IMR-90 (cell line): ENCODE data around the gene TMEM245. TPM values are rescaled to one million over a fixed set of nuclear protein-coding genes. Genes with fewer than 3 reads are reported as not detected.

Experiments
- ATAC-seq: fragments of 200-7000 bp; cut with Tn5 transposase; 2 replicates; pipeline ENCODE4 v1.9.1; 2020; ENCODE audit warnings: low read depth, mild to moderate bottlenecking, moderate library complexity
- BruUV-seq: library from RNA; stranded (reverse); fragments of 400-500 nt; replicated peaks from 2 replicates; lab custom pipeline; 2021; lab: Mats Ljungman, UMichigan
- CTCF ChIA-PET: fragments of 300-600 bp; formaldehyde crosslinking; extraction: SDS; loops from one replicate; lab custom pipeline; 2021; ENCODE audit warnings: antibody characterized with exemption; lab: Yijun Ruan, JAX
- POLR2A ChIA-PET: fragments of 300-600 bp; sonication (Branson Sonifier 250); formaldehyde crosslinking; loops from one replicate; lab custom pipeline; 2022; ENCODE audit warnings: antibody characterized with exemption; ENCODE audit not compliant: unreplicated experiment; lab: Charles Lee
- DNase-seq: peaks from one replicate; pipeline ENCODE4 v3.0.0; 2013
- H2AFZ ChIP-seq: replicated peaks from 2 replicates; pipeline ENCODE3; 2013; ENCODE audit warnings: low read length, mild to moderate bottlenecking; ENCODE audit not compliant: poor library complexity
- H2AK5ac ChIP-seq: 2 replicates; pipeline ENCODE4 v1.6.1; 2013; ENCODE audit warnings: low read depth, low read length, inconsistent platforms
- H2AK9ac ChIP-seq: replicated peaks from 2 replicates; pipeline ENCODE3; 2013; ENCODE audit warnings: mild to moderate bottlenecking, low read depth, low read length, moderate library complexity; ENCODE audit not compliant: poor library complexity
- H2BK120ac ChIP-seq: 2 replicates; pipeline ENCODE4 v1.6.1; 2013; ENCODE audit warnings: low read depth, low read length, inconsistent platforms
- H2BK15ac ChIP-seq: 3 replicates; pipeline ENCODE4 v1.6.1; 2013; ENCODE audit warnings: low read depth, low read length, inconsistent platforms
- H2BK20ac ChIP-seq: 2 replicates; pipeline ENCODE4 v1.6.1; 2013; ENCODE audit warnings: low read depth, mild to moderate bottlenecking, inconsistent platforms, low read length, moderate library complexity
- H2BK5ac ChIP-seq: 2 replicates; pipeline ENCODE4 v1.6.1; 2013; ENCODE audit warnings: mild to moderate bottlenecking, low read depth, low read length, inconsistent platforms; ENCODE audit not compliant: poor library complexity, severe bottlenecking
- H3K14ac ChIP-seq: replicated peaks from 2 replicates; pipeline ENCODE4 v1.6.1; 2013; ENCODE audit warnings: low read depth, low read length, inconsistent platforms
- H3K18ac ChIP-seq: 2 replicates; pipeline ENCODE4 v1.6.1; 2013; ENCODE audit warnings: low read depth, low read length, control low read depth
- H3K23ac ChIP-seq: 2 replicates; pipeline ENCODE4 v1.6.1; 2013; ENCODE audit warnings: low read depth, low read length, inconsistent platforms
- H3K27ac ChIP-seq: 2 replicates; pipeline ENCODE4 v1.5.1; 2013; ENCODE audit warnings: mild to moderate bottlenecking, control low read depth, low read length; ENCODE audit not compliant: insufficient read depth
- H3K27me3 ChIP-seq: 2 replicates; pipeline ENCODE4 v1.6.1; 2013; ENCODE audit warnings: low read length; ENCODE audit not compliant: control insufficient read depth, insufficient read depth
- H3K36me3 ChIP-seq: 2 replicates; pipeline ENCODE4 v1.6.1; 2013; ENCODE audit warnings: low read length, mixed read lengths; ENCODE audit not compliant: control insufficient read depth, insufficient read depth
- H3K4ac ChIP-seq: 2 replicates; pipeline ENCODE4 v1.6.1; 2013; ENCODE audit warnings: low read depth, low read length, inconsistent platforms
- H3K4me1 ChIP-seq: 2 replicates; pipeline ENCODE4 v1.6.1; 2013; ENCODE audit warnings: low read length, mixed read lengths; ENCODE audit not compliant: control insufficient read depth, insufficient read depth
- H3K4me2 ChIP-seq: 2 replicates; pipeline ENCODE4 v1.6.1; 2013; ENCODE audit warnings: low read depth, mild to moderate bottlenecking, control low read depth, low read length, moderate library complexity
- H3K4me3 ChIP-seq: 2 replicates; pipeline ENCODE4 v1.5.1; 2013; ENCODE audit warnings: low read depth, mild to moderate bottlenecking, control low read depth, low read length, moderate library complexity; ENCODE audit not compliant: insufficient read depth
- H3K56ac ChIP-seq: 2 replicates; pipeline ENCODE4 v1.6.1; 2013; ENCODE audit warnings: low read length, inconsistent platforms; ENCODE audit not compliant: insufficient read depth; ENCODE audit errors: extremely low read depth
- H3K79me1 ChIP-seq, 2 experiments: 2 replicates each; pipeline ENCODE4 v1.6.1; 2013; ENCODE audit warnings: low read length in 2 of 2, inconsistent platforms in 1 of 2, low read depth in 1 of 2
- H3K9ac ChIP-seq: 2 replicates; pipeline ENCODE4 v1.6.1; 2013; ENCODE audit warnings: low read depth, low read length, control low read depth
- H3K9me1 ChIP-seq: 2 replicates; pipeline ENCODE4 v1.6.1; 2013; ENCODE audit warnings: low read length, inconsistent platforms; ENCODE audit not compliant: insufficient read depth
- H3K9me3 ChIP-seq: 2 replicates; pipeline ENCODE4 v1.6.1; 2013; ENCODE audit warnings: low read length; ENCODE audit not compliant: control insufficient read depth, insufficient read depth
- H4K20me1 ChIP-seq: 2 replicates; pipeline ENCODE4 v1.6.1; 2013; ENCODE audit warnings: low read length, inconsistent platforms; ENCODE audit not compliant: insufficient read depth
- H4K5ac ChIP-seq: 2 replicates; pipeline ENCODE4 v1.6.1; 2013; ENCODE audit warnings: mild to moderate bottlenecking, low read depth, low read length, control low read depth
- H4K8ac ChIP-seq, 2 experiments: 2 replicates each; pipeline ENCODE4 v1.6.1; 2013; ENCODE audit warnings: low read depth in 2 of 2, low read length in 2 of 2, control low read depth in 1 of 2, inconsistent platforms in 1 of 2
- H4K91ac ChIP-seq: 2 replicates; pipeline ENCODE4 v1.6.1; 2013; ENCODE audit warnings: low read depth, low read length, inconsistent platforms; ENCODE audit not compliant: insufficient read depth
- BHLHE40 ChIP-seq: fragments of 150-350 bp; IDR thresholded peaks from 2 replicates; pipeline ENCODE4 v1.6.1; 2016; ENCODE audit warnings: mild to moderate bottlenecking, low read depth, low read length
- CEBPB ChIP-seq: IDR thresholded peaks from 2 replicates; pipeline ENCODE4 v1.6.1; 2012; ENCODE audit warnings: low read depth, low read length, improper control_type of control experiment
- CHD1 ChIP-seq: IDR thresholded peaks from 2 replicates; pipeline ENCODE4 v1.6.1; 2012; ENCODE audit warnings: low read depth, low read length, improper control_type of control experiment
- CTCF ChIP-seq: conservative IDR thresholded peaks from 2 replicates; pipeline ENCODE4 v1.5.1; 2012; ENCODE audit warnings: mild to moderate bottlenecking, low read depth, low read length, improper control_type of control experiment
- ELK1 ChIP-seq: fragments of 150-350 bp; IDR thresholded peaks from 2 replicates; pipeline ENCODE4 v1.6.1; 2016; ENCODE audit warnings: low read depth, mild to moderate bottlenecking, low read length, moderate library complexity, borderline replicate concordance
- FOS ChIP-seq: fragments of 150-350 bp; IDR thresholded peaks from 2 replicates; pipeline ENCODE4 v1.6.1; 2016; ENCODE audit warnings: low read depth, low read length
- MAFK ChIP-seq: IDR thresholded peaks from 2 replicates; pipeline ENCODE4 v1.6.1; 2012; ENCODE audit warnings: low read depth, low read length, improper control_type of control experiment
- MAZ ChIP-seq: IDR thresholded peaks from 2 replicates; pipeline ENCODE4 v1.6.1; 2012; ENCODE audit warnings: low read depth, mild to moderate bottlenecking, low read length, improper control_type of control experiment, moderate library complexity, borderline replicate concordance
- NFE2L2 ChIP-seq: fragments of 150-350 bp; IDR thresholded peaks from 2 replicates; pipeline ENCODE4 v1.6.1; 2016; ENCODE audit warnings: low read depth, mild to moderate bottlenecking, low read length
- RAD21 ChIP-seq: IDR thresholded peaks from 2 replicates; pipeline ENCODE4 v1.6.1; 2012; ENCODE audit warnings: low read length, improper control_type of control experiment
- RCOR1 ChIP-seq: IDR thresholded peaks from 2 replicates; pipeline ENCODE4 v1.6.1; 2012; ENCODE audit warnings: mild to moderate bottlenecking, low read length, improper control_type of control experiment; ENCODE audit not compliant: insufficient replicate concordance
- RFX5 ChIP-seq: IDR thresholded peaks from 2 replicates; pipeline ENCODE4 v1.8.0; 2012; ENCODE audit warnings: low read depth, mild to moderate bottlenecking, low read length, moderate library complexity
- SMC3 ChIP-seq: fragments of 150-350 bp; IDR thresholded peaks from 2 replicates; pipeline ENCODE4 v1.6.1; 2016; ENCODE audit warnings: low read depth, mild to moderate bottlenecking, antibody characterized with exemption, low read length, moderate library complexity
- USF2 ChIP-seq: fragments of 150-350 bp; IDR thresholded peaks from 2 replicates; pipeline ENCODE4 v1.6.1; 2017; ENCODE audit warnings: mild to moderate bottlenecking, antibody characterized with exemption, low read length, low read depth
- WGBS, 2 experiments: methylation state at CpG; one replicate each; pipeline versions ENCODE4 v1.1.5 to v1.1.7; 2013; ENCODE audit warnings: missing lambda C conversion rate in 2 of 2; ENCODE audit not compliant: insufficient read length in 1 of 2; ENCODE audit errors: extremely low coverage in 2 of 2; 5-methylcytosine and 5-hydroxymethylcytosine counted together
- dilution Hi-C: fragments of 300-500 bp; cut with HindIII; formaldehyde crosslinking; loops from one replicate; pipeline ENCODE4 v1.14.3; 2018; ENCODE audit warnings: low sequenced_read_pairs; ENCODE audit not compliant: unreplicated experiment
- in situ Hi-C: fragments of 300-500 bp; cut with MboI; formaldehyde crosslinking; loops from 3 replicates; pipeline ENCODE4 v1.14.3; 2019; ENCODE audit warnings: low sequenced_read_pairs, inconsistent platforms, mixed read lengths
- intact Hi-C: fragments of 100-400 bp; cut with micrococcal nuclease; formaldehyde crosslinking; loops from 2 replicates; pipeline ENCODE4 v1.10.0; 2022
- polyA plus RNA-seq, 3 experiments: library from polyadenylated mRNA; depleted of rRNA; stranded (reverse); fragments of >200 nt; gene quantifications; 2 replicates each; pipeline ENCODE4 v1.2.3, GENCODE V29; 2012; ENCODE audit warnings: low replicate concordance in 1 of 3
- total RNA-seq: library from RNA; depleted of rRNA; stranded (reverse); fragments of >200 nt; gene quantifications from 2 replicates; pipeline ENCODE4 v1.2.3, GENCODE V29; 2012

The TMEM245 gene
- total and polyA plus RNA-seq, 2 of the 4 experiments (the other 2 are of a cell fraction): 24.8 to 57.9 TPM

- dilution Hi-C loops (no loop called here), in situ Hi-C loops (loop anchor here (25.0 kb wide), 1 partner anchor 244 kb away; the partner anchor contains the start of gene EPB41L4B), intact Hi-C loops (no loop called here)
- H2BK20ac ChIP-seq: no peak overlapping the region
- no peak overlapping the region for H3K4me3 ChIP-seq
- H2BK120ac ChIP-seq: no peak overlapping the region
- no peak overlapping the region for H2BK15ac ChIP-seq
- no peak overlapping the region for H3K56ac ChIP-seq
- H3K18ac ChIP-seq: no peak overlapping the region
- no peak for ATAC-seq
- no peak overlapping the region for H3K9ac ChIP-seq
- POLR2A ChIA-PET: no interaction called here
- no peak overlapping the region for H4K8ac ChIP-seq
- H3K9me3 ChIP-seq: no peaks in the 10 kb centered on the region
- H3K23ac ChIP-seq: no peak overlapping the region
- DNase-seq: no peak
- 100% methylated on average over 1 of the region's 1 CpG; no CpG with 5 or more reads in 1 of the 2 experiments for whole genome bisulfite sequencing, 2 experiments
- no TSS peak for BruUV-seq
- no peak overlapping the region for H3K14ac ChIP-seq
- no peak overlapping the region for H2AFZ ChIP-seq
- no peak overlapping the region for H3K27ac ChIP-seq
- H3K9me1 ChIP-seq: peaks cover 6% of the 10 kb centered on the region; the same call in 1 of the 2 replicates
- H3K4ac ChIP-seq: no peak overlapping the region
- no peak overlapping the region for H4K91ac ChIP-seq
- H3K36me3 ChIP-seq: peaks cover 23% of the 10 kb centered on the region
- peaks cover 5 to 11% of the 10 kb centered on the region in 2 experiments; a peak in 3 of 4 replicates for H3K79me1 ChIP-seq
- H2AK9ac ChIP-seq: no peak overlapping the region
- no peak for TF ChIP-seq CTCF
- no peak for TF ChIP-seq FOS
- TF ChIP-seq NFE2L2: no peak
- TF ChIP-seq USF2: no peak
- no peak for TF ChIP-seq ELK1
- TF ChIP-seq SMC3: no peak
- TF ChIP-seq RCOR1: no peak
- no peak for TF ChIP-seq RAD21
- no peak for TF ChIP-seq CEBPB
- no peak for TF ChIP-seq MAZ
- TF ChIP-seq RFX5: no peak
- TF ChIP-seq CHD1: no peak
- TF ChIP-seq BHLHE40: no peak
- no peak for TF ChIP-seq MAFK
- no peak overlapping the region for H2AK5ac ChIP-seq
- no peak overlapping the region for H3K4me2 ChIP-seq
- H4K20me1 ChIP-seq: no peaks in the 10 kb centered on the region
- H4K5ac ChIP-seq: no peak overlapping the region
- no peaks in the 10 kb centered on the region for H3K27me3 ChIP-seq
- CTCF ChIA-PET: no interaction called here
- no peak overlapping the region for H2BK5ac ChIP-seq
- H3K4me1 ChIP-seq: peaks cover 5% of the 10 kb centered on the region; the same call in 1 of the 2 replicates
These were observed 51.0 kb downstream of the TMEM245 start for GRCh38 chr9:109068764-109069163.
